ENCODE data around the gene URB1.
A peak's percentile ranks its signal among the peaks of the same experiment; 100 is the strongest.
"Not testable (repeated sequence)": the region's sequence is repeated elsewhere in the genome, so short reads cannot be mapped to it uniquely, and the experiment has no call there.

URB1 gene

DNA sequence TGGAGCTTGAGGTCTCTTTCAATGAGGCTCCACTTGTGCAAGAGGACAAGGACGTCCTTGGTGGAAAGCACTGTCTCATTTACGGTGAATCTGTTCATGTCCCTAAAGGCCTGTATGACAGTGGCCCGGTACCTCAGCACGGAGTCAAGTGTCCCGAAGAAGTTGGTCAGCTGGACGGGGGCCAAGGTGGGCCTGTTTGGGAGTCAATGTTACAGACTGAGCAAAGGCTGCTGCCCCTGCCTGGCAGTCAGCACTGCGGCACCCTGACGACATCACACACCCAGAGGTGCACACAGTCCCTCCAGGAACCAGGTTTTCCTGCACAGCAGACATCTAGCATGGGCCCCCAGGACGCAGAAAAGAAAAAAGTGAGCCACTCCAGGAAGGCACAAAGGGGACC lies 75.1 kb downstream of the URB1 start:
- DNase-seq, result no peak

DNA sequence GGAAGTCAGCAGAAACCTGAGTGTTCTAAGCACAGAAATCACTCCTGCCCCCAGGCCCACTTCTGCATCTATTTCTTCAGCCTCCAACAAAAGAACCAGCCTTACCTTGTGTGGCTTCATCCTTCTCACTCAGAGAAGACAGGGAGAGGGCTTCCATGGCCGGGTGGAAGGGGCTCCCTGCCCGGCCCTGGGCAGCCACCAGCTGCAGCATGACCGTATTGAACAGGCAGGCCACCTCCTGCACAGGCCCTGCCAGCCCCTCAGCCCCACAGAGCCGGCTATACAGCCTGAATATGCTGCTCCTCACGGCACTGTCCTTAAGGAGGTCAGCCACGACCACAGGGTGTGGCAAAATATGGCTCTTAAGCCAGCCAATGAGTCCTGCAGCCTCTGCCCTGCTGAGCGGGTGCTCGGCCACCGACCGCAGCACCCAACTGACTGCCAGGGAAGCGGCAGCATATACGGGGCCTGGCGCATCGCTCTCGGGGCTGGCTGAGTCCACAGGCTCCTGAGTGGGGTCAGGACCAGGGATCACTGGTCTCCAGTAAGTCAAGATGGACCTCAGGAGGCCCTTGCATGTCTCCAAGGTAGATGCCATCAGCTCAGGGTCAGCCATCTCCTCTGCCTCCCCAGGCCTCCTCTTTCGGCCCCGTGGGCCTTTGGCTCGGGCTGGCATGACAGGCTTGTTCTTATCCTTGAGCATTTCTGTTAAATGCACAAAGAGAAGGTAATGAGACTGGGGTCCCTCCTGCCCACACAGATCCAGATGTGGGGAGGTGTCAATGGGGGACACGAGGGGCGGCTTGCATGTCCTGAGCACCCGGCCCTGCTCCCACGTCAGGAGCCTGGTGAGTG lies 76.2 kb downstream of the URB1 start:
- no peak for DNase-seq

DNA sequence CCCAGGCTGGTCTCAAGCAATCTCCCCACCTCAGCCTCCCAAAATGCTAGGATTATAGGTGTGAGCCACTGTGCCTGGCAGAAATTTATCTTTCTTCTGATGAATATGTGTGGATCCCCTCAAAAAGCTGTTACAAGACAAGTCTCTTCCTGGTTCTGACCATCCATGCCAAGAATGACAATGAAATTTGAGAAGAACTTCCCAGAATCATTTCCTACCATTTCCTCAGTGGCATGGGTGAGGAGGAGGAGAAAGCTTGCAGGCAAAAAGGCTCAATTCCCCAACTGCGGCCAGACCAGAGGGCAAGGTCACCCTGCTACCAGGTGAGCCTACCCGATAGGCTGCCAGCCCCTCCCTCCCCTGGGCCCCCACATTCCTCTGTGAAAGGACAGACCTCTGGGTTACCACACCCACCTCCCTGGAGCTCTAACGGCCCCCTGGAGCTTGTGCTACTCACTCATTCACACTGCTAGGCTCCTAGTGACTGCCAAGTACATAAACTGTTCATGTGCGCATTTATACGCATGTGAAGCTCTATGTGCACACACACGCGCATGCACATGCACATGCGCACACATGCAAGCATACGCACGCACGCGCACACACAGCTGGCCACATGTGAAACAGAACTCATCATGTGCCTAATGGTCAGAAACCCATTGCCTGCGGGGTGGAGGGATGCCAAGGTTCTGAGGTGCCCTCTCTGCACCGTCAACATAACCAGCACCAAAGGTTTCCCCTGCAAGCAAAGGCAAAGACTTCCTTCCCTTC lies 77.1 kb downstream of the URB1 start:
- no peak for DNase-seq

DNA sequence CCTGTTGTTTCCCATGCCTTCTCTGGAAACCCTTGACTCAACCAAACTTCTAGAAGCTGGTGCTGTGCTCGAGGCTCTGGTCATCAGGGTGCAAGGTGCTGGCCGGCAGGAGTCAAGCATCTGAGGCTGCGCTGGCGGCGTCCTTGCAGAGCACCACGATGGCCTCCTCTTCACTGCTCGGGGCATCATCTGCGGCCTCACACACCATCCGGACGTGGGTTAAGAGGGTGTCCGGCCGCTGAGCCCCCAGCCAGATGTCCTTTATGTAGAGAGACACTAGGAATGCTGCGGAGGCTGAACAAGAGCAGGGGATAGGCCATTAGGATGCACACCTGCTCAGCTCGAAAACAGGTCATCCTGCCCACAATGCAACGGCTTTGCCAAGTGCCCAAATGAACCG lies 78.0 kb downstream of the URB1 start:
- no peak for DNase-seq

DNA sequence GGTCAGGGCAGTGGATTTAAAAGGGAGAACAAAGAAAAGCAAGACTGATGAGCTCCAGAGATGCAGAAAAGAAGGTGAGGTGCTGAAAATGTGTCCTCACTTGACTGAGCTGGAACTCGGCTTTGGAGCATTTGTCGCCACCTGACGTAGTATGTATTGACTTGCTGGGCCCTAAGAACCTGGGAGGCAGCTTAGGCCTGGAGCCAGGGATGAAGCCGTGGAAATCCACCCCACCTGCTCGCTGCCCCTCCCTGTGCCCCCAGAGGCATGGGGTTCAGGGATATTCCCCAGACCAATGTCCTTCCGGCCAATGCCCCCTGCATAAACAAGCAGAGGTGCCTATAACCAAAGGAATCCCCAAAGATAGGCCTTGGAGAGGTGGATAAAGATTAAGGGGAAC lies 79.8 kb downstream of the URB1 start:
- no peak for DNase-seq

DNA sequence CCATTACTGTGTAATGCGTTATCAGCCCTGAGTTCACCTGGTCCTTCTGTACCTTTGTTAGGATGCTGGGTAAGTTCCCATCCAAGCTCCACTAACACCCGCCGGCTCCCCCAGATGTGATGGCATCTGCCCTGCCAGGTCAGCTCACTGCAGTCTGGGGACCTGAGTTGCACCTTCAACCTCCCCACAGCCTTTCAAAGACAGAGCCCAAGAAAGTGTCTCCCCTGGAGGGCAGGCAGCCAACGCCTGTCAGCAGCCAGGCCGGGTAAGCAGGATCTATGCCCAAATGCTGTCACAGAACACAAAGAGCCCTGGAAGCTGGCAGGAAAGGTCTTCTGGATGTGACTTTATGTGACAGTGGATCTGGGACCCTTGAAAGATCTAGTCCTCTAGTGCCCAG lies 80.5 kb downstream of the URB1 start:
- DNase-seq, result no peak

DNA sequence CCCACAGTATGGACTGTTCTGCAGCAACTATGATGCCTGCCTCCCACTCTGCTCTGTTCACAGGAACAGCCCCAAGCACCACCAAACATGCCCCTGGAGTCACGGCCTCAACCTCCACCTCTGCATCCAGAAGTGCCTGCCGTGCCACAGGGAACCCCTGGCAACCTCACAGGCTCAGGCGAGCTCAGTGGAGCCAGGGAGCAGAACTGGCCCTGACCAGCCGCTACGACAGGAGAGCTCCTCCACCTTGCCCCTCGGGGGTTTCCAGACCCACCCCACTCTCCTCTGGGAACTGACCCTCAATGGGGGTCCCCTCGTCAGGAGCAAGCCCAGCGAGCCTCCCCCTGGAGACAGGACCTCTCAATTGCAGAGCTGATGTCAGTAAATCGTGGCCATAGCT lies 81.2 kb downstream of the URB1 start:
- no peak for DNase-seq

DNA sequence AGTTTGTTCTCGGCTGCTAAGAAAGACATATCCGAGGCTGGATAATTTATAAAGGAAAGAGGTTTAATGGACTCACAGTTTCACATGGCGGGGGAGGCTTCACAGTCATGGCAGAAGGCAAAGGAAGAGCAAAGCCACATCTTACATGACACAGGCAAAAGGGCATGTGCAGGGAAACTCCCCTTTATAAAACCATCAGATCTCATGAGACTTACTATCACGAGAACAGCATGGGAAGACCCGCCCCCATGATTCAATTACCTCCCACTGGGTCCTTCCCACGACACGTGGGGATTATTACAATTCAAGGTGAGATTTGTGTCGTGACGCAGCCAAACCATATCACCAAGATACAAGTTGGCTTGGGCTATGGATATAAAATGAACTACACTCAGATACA lies 81.8 kb downstream of the URB1 start:
- DNase-seq, result not testable (repeated sequence)

DNA sequence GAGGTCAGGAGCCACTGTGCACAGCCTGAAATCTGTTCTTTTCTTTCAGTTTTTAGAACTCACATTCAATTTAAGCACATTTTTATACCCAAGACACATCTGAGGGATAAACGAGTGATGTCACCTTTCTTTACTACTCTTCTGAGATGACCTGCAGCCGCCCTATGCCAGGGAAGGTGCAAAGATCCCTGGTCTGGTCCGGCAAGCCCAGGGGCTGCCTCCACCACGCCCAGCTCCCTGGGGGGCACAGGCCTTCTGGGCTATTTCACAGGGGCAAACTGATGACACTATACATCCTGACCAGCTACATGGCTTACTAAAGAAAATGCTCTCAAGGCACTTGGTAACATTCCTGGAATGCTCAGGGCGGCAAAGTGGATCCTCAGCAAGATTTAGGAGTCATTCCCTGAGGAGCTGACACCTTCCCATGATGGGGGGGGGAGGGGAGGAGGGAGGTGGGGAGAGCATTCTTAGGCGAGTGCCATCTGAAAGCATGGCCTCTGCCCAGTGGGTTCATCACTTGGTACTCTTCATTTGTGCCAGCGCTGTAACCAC lies 82.8 kb downstream of the URB1 start:
- no peak for DNase-seq

DNA sequence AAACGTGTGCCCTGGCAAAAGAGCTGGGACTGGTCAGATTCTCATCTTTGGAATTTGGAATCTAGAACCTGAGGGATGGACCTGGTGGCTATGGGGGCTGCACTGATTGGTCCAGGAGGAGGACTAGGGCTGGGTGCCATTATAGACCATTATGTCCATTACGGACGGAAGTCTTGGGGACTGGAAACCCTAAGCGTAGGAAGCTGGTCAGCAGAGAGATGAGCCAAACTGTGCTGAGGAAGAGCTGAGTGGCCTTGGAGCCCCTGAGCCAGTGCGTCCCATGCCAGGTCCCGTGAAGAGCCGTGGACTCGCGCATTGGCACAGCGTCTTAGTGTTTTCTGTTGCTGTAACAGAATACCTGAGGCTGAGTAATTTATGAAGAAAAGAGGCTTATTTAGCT lies 84.1 kb downstream of the URB1 start:
- DNase-seq, result no peak

DNA sequence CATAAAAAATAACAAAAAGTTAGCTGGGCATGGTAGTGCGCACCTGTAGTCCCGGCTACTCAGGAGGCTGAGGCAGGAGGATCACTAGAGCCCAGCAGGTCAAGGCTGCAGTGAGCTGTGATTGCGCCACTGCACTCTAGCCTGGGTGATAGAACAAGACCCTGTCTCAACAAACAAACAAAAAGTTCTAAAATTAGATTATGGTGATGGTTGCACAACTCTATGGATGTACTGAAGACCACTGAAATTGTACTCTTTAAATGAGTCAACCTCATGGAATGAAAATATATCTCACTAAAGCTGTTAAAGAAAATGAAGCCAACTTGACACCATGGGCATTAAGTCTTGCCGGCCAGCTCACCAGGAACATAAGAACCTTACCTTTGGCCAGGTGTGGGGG lies 85.1 kb downstream of the URB1 start:
- peak; percentile 17 for DNase-seq

DNA sequence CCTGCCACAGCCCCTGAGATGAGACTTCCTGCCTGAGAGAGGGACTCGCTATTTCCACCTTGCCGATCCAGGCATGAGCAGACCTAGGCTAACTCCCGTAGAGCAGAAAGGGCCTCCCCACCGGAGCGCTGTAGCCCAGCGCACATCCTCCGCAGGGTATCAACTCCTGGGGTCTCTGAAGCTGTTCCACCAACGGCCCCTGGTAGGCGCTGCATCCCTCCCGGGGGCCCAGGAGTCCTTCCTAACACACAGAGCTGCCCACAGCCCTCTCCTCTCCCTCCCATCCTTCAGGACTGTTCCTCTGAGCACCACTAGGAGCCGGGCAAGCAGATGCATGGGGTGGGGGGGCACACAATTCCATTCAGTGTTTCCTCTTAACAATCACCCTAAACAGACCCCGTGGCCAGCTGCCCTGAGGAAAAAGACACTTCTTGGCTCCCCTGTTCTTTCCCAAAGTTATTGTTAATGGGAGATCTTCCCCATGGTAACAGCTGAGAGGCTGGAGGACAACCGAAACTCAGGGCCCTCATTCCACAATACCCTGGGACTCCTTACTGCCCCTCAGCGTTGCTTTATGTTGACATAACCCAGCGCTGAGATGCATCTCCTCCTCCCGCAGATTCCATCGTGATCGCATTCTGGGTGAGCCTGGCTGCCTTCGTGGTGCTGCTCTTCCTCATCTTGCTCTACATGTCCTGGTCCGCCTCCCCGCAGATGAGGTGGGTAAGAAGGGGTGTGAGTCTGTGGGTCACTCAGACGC lies 86.6 kb downstream of the URB1 start:
- DNase-seq, result no peak

DNA sequence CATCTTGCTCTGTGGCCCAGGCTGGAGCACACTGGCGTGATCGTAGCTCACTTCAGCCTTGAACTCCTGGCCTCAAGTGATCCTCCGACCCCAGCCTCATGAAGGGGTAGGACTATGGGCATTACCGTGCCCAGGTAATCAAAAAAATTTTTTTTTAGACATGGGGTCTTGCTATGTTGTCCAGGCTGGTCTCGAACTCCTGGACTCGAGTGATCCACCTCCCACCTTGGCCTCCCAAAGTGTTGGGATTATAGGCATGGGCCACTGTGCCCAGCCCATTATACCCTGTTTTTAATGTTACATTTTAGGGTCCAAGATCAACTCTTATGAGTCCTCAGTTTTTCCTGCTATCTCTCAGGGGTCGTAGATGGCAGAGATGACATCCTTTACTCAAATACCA lies 87.8 kb downstream of the URB1 start:
- DNase-seq, result no peak

DNA sequence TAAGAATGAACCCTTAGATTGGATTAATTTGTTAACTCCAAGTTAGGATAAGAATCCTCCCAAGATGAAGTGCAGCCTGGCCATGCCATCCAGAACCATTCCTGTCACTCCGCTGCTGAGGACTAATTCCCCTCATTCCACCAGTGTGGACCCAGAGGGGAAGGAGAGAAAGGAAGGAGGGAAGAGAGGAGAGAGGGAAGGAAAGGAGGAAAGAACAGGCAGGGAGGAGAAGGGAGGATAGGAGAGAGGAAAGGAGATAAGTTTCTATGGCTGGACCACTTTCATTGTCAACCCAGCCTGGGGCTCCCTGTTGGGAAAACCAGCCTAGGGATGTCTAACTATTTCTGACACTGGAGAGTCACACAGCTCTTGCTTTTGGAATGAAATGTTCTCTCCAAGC lies 89.4 kb downstream of the URB1 start:
- DNase-seq, result no peak

DNA sequence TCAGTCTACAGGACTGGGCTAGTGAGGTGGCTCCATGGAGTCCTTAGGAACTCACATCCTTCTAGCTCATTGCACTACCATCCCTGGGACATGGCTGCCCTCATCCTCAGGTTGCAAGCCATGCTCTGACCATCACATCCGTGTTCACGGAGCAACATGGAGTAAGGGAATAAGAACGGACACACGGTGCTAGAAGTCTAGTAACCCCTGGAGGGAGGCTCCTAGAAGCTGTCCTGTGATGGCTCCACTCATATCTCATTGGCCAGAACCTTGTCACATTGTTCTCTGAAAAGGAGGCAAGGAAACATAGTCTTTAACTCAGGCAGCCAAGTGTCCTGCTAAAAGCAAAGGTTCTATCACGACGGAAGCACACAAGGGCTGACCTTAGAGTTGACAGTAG lies 90.3 kb downstream of the URB1 start:
- DNase-seq, result no peak

DNA sequence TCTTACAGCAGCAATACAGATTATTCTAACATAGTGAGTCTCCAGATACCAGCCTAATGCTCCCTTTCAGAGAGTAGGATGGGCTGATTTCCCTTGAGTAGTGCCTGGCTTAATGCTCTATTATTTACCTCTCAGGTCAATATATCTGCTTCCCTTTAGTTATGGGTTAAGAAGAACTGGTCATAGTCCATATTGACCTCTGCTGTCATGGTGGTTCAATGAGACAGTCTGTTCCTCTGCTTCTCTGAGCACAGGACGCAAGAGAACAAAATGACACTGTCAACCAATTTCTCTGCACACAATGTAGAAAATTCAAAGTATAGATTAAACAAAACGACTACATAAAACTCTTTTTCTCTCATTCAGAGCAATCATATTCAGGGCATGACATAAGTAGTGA lies 91.2 kb downstream of the URB1 start:
- no peak for DNase-seq

DNA sequence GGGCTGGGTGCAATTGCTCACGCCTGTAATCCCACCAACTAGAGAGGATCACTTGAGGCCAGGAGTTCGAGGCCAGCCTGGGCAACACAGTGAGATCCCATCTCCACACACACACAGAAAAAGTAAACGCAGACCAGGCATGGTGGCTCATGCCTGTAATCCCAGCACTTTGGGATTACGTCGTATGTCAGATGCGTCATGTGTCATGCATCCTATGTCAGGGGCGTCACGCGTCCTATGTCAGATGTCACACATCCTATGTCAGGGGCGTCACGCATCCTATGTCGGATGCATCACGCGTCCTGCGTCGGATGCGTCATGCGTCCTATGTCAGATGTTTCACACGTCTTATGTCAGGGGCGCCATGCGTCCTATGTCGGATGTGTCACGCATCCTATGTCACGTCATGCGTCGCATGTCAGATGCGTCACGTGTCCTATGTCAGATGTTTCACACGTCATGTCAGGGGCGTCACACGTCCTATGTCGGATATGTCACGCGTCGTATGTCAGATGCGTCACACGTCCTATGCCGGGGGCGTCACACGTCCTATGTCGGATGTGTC lies 92.6 kb downstream of the URB1 start:
- DNase-seq, result no peak

DNA sequence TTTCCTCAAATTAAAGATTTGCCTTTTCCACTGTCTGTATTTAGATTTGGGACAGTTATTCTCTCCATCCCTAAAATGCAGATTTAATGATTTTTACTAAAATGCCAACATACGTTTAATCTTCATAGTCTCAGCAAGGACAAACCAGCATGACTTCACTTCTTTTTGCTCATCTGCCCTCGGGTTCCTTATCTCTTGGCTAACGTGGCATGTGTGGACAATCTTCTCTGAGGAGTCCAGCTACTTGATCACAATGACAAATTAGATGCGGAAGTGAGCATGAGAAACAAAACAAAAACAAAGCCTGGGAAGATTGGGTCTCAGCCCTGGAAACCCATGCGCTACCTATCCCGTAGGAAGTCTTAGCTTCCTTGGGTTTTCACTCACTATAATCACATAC lies 93.1 kb downstream of the URB1 start:
- DNase-seq, result no peak

DNA sequence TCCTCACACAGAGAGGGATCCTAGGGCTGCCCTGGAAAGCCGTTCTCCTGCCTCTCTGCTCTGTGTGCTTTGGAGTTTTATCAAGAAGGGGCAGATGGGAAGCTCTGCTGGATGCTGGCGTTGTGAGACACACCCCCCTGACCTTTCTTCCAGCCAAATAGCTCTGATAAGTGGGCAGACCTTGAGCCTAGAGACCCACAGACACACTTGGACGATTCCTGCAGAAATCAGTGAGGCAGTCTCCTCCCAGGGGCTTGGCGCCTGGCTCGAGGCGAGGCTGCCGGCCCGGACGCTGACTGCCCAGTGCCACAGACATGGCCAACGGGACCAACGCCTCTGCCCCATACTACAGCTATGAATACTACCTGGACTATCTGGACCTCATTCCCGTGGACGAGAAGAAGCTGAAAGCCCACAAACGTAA lies 94.1 kb downstream of the URB1 start, which contains the start of gene MRAP:
MRAP (plus strand) TSS at position 198 of the 424 bp plus-strand sequence; CDS start at position 315, 117 bp downstream.
- DNase-seq, result no peak

DNA sequence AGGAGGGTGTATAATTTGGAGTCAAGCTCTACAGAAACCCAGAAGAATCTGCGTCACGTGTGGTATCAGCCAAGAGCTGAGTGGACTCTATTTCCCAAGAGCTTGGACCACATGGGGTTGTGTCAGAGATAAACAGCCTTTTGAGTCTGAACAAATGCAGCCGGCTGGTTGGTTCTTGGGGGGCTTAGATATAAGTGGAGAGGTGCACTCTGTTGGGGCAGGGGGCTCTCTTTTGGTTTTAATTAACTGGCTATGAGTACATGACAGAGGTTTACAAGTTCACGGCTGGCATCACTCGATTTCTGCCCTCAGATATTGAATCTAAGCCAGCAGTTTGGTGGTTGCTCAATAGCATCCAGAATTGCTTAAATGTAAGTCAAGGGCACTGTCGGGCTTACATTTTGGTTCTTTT lies 94.7 kb downstream of the URB1 start:
- DNase-seq, result no peak

DNA sequence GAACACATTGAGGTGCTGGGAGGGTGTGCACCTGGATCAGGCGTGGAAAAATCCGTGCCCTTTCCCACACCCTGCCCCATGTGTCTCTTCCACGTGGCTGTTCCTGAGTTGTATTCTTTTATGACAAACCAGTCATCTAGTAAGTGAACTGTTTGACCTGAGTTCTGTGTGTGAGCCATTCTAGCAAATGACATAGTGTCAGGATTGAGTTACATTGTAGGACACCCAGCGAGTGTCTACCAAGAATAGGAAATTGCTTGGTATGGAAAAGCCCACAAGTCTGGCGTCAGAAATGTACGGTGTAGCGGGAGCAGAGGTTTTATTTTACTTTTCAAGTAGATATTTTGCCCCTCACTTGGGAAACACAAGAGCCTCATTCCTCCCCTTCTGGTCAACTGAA lies 95.4 kb downstream of the URB1 start:
- no peak for DNase-seq

DNA sequence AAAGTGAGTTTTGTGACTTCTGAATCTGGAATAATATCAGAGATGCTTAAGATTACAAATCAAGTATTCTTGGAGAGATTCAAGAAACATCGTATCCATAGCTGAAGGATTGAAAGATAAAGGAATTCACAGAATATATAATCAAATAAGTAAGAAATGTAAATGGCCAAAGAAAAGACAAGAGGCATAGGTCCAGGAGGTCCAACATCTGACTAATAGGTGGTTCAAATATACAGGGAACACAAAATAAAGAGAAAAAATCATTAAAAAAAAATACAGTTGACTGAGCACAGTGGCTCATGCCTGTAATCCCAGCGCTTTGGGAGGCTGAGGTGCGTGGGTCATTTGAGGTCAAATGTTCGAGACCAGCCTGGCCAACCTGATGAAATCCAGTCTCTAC lies 107.3 kb downstream of the URB1 start:
- no peak for DNase-seq

DNA sequence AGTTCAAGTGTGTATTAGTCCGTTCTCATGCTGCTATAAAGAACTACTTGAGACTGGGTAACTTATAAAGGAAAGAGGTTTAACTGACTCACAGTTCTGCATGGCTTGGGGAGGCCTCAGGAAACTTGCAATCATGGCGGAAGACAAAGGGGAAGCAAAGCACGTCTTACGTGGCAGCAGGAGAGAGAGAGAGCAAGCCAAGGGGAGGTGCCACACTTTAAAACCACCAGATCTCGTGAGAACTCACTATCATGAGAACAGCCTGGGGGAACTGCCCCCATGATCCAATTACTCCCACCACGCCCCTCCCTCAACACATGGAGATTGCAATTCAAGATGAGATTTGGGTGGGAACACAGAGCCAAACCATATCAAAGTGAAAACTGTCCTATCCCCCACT lies 109.8 kb downstream of the URB1 start:
- no peak for DNase-seq

Data from fibroblast of upper back skin (primary cell).